CD8-positive, alpha-beta memory T cell (primary cell): ENCODE data around the gene KHSRP. TPM values are rescaled to one million over a fixed set of nuclear protein-coding genes. Genes with fewer than 3 reads are reported as not detected.

ENCODE experiments used
- CTCF ChIA-PET: fragments of 350-600 bp; sonication (Branson Sonifier 250); formaldehyde crosslinking; loops from one replicate; lab custom pipeline; 2021; ENCODE audit warnings: antibody characterized with exemption; lab: Charles Lee
- POLR2A ChIA-PET: fragments of 350-600 bp; sonication (Branson Sonifier 250); formaldehyde crosslinking; loops from one replicate; lab custom pipeline; 2021; ENCODE audit warnings: antibody characterized with exemption; lab: Charles Lee
- DNase-seq, 5 donors: peaks; one replicate each; pipeline versions ENCODE4 v3.0.0 to v3.0.0-alpha.2; 2020 to 2022; ENCODE audit warnings: mixed read lengths in 1 of 5
- H3K27ac ChIP-seq: one replicate; pipeline ENCODE4 v1.7.0; 2013; ENCODE audit warnings: low read depth, mild to moderate bottlenecking, low read length, moderate library complexity
- H3K27me3 ChIP-seq: 2 replicates; pipeline ENCODE4 v1.7.0; 2013; ENCODE audit warnings: low read length, mild to moderate bottlenecking; ENCODE audit not compliant: insufficient read depth, poor library complexity, severe bottlenecking
- H3K36me3 ChIP-seq: 2 replicates; pipeline ENCODE4 v1.7.0; 2013; ENCODE audit warnings: mild to moderate bottlenecking, low read length, moderate library complexity; ENCODE audit not compliant: insufficient read depth
- H3K4me1 ChIP-seq: 2 replicates; pipeline ENCODE4 v1.7.0; 2013; ENCODE audit warnings: mild to moderate bottlenecking, low read length, moderate library complexity; ENCODE audit not compliant: insufficient read depth
- H3K4me3 ChIP-seq: 2 replicates; pipeline ENCODE4 v1.7.0; 2013; ENCODE audit warnings: mild to moderate bottlenecking, low read length
- H3K9me3 ChIP-seq: 2 replicates; pipeline ENCODE4 v1.7.0; 2013; ENCODE audit warnings: mild to moderate bottlenecking, low read length
- H3K27ac Mint-ChIP-seq, 8 donors: one replicate each; pipeline ENCODE4 v1.8.0; 2020 to 2021; ENCODE audit warnings: mixed read lengths in 8 of 8, mild to moderate bottlenecking in 6 of 8, inconsistent platforms in 3 of 8, moderate library complexity in 3 of 8
- H3K27me3 Mint-ChIP-seq, 2 donors: one replicate each; pipeline ENCODE4 v1.8.0; 2020 to 2021; ENCODE audit warnings: mixed read lengths in 2 of 2, mild to moderate bottlenecking in 1 of 2, moderate library complexity in 1 of 2
- H3K36me3 Mint-ChIP-seq, 3 donors: one replicate each; pipeline ENCODE4 v1.8.0; 2020 to 2021; ENCODE audit warnings: mixed read lengths in 3 of 3, inconsistent platforms in 1 of 3, mild to moderate bottlenecking in 1 of 3
- H3K4me1 Mint-ChIP-seq, 3 donors: one replicate each; pipeline ENCODE4 v1.8.0; 2020 to 2021; ENCODE audit warnings: mixed read lengths in 3 of 3, inconsistent platforms in 1 of 3, mild to moderate bottlenecking in 1 of 3
- H3K4me3 Mint-ChIP-seq, 7 donors: one replicate each; pipeline ENCODE4 v1.8.0; 2020 to 2021; ENCODE audit warnings: mixed read lengths in 7 of 7, mild to moderate bottlenecking in 6 of 7, moderate library complexity in 4 of 7, inconsistent platforms in 2 of 7
- H3K9me3 Mint-ChIP-seq, 5 donors: one replicate each; pipeline ENCODE4 v1.8.0; 2020 to 2022; ENCODE audit warnings: mixed read lengths in 5 of 5, mild to moderate bottlenecking in 3 of 5, moderate library complexity in 2 of 5, inconsistent platforms in 1 of 5
- polyA plus RNA-seq: library from polyadenylated mRNA; unstranded; fragments of 300-500 nt; fragmentation: Illumina TruSeq; gene quantifications from one replicate; pipeline ENCODE4 v1.2.3, GENCODE V29; 2021
- total RNA-seq, 2 experiments: library from RNA; stranded (reverse); gene quantifications; one replicate each; pipeline ENCODE4 v1.2.3, GENCODE V29; 2021

Gene KHSRP
- total and polyA plus RNA-seq, 3 experiments from 2014 or later: 22.0 to 459 (median 456) TPM

DNA sequence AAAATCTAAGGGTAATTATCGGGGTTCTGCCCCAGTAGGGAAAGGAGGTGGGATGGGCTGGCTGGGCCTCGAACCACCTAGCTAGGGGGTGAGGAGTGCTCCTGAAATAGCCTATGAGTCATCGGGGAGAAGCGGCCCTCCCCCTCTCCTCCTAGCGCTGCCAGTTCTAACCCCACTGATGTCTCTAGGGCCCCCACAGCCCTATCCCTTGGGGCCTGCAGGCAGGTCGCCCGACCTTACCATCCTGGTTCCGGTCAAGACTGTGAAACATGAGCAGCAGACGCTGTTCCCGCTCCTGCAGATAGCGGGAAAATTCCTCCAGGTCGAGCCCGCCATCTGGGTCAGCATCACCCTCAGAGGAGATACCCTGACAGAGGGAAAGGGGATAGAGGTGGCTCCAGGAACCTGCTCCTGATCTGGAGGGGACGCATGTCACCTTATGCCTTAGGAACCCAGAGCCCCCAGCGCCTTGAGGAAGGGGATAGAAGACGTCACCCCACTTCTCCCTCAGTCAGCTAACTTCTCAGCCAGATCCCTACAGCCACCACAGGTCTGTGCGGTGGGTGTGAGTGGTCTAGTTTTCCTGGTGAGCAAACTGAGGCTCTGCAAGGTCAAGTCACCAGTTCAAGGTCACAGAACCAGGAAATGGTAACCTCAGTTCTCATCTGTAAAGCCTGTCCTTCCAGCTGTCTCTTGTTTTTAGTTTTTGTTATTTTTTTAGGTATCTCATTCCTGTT lies 33.5 kb upstream of the KHSRP start:
- Histone ChIP-seq H3K27me3 (no peaks in the 10 kb centered on the region), H3K4me3 (no peak overlapping the region), H3K36me3 (peaks cover 13% of the 10 kb centered on the region), H3K4me1 (peaks cover 4% of the 10 kb centered on the region), H3K9me3 (peaks cover 4% of the 10 kb centered on the region), H3K27ac (peak overlapping the region; percentile 65)
- Mint-ChIP-seq H3K36me3 (peaks cover 15 to 33% (median 26%) of the 10 kb centered on the region in 3 donors), H3K27me3 (no peaks in the 10 kb centered on the region), H3K27ac (peak overlapping the region in 5 of 8 donors; percentile 48 to 80 (median 64)), H3K4me3 (peak overlapping the region; percentile 84 to 93 (median 91)), H3K4me1 (peaks cover 11 to 22% (median 21%) of the 10 kb centered on the region in 3 donors), H3K9me3 (peaks cover 4 to 12% (median 8%) of the 10 kb centered on the region in 5 donors)
- CTCF ChIA-PET: no interaction called here
- POLR2A ChIA-PET: interaction anchor here (0.6 kb wide), 1 partner anchor 1204 kb away, joined by 4 read pairs; no protein-coding TSS in a partner anchor
- no peak for DNase-seq

DNA sequence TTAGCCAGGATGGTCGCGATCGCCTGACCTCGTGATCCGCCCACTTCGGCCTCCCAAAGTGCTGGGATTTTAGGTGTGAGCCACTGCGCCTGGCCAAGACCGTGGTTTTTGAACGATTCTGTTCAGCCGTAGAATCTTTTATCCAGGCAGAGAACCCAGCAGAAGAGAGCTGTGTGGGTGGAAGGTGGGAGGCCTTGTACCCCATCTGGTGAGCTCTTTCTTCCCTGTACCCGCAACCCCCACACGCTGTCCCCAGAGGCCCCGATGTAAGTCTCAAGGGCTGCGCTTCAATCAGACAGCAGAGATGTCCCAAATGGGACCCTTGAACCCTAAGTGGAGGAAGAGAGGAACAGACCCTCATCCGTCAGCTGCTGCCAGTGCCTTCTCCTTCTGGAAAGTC lies 31.3 kb upstream of the KHSRP start:
- Histone ChIP-seq H3K9me3 (peaks cover 4% of the 10 kb centered on the region), H3K4me3 (no peak overlapping the region), H3K27ac (no peak overlapping the region), H3K4me1 (peaks cover 4% of the 10 kb centered on the region), H3K36me3 (peaks cover 13% of the 10 kb centered on the region), H3K27me3 (no peaks in the 10 kb centered on the region)
- CTCF ChIA-PET: interaction anchor here (0.9 kb wide), 1 partner anchor 35 kb away, joined by 3 read pairs; no protein-coding TSS in a partner anchor
- Mint-ChIP-seq H3K9me3 (peaks cover 4 to 12% (median 8%) of the 10 kb centered on the region in 5 donors), H3K27ac (no peak overlapping the region), H3K4me3 (peak overlapping the region in 1 of 7 donors; percentile 61), H3K4me1 (peaks cover 11 to 22% (median 16%) of the 10 kb centered on the region in 3 donors), H3K36me3 (peaks cover 17 to 46% (median 33%) of the 10 kb centered on the region in 3 donors), H3K27me3 (no peaks in the 10 kb centered on the region)
- DNase-seq: no peak
- POLR2A ChIA-PET: no interaction called here

DNA sequence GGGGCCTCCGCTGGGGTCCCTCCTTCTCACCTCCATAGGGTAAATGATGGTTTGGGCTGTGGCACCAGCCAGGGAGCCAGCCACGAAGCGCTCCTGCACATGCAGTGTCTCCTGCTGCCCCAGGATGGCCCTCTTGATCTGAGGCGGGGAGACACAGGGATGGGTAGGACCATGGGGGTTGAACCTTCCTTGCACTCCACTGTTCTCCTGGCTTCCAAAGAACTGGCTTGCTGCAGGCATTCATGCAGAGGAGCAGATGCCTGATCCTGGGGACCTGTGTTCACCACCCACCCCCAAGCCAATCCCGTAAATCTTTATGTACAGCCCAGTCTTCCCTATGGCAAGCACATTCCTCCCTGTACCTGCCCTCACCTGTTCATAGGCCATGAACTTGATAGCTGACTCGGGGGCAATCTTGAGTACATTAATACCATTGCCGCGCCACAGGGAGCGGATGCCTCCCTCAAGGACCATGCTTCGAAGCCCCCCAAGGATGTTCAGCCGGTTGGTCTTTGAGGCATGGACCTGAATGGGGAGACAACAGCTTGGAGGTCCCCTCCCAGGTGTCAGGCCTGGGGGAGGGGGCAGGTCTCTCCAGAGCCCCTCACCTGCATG lies 29.4 kb upstream of the KHSRP start:
- H3K4me3 ChIP-seq: no peak overlapping the region
- peaks cover 13% of the 10 kb centered on the region for H3K36me3 ChIP-seq
- Mint-ChIP-seq H3K4me1 (peaks cover 6 to 12% (median 6%) of the 10 kb centered on the region in 3 donors), H3K27me3 (no peaks in the 10 kb centered on the region), H3K36me3 (peaks cover 16 to 43% (median 38%) of the 10 kb centered on the region in 3 donors), H3K27ac (no peak overlapping the region), H3K9me3 (peaks cover 4 to 12% (median 8%) of the 10 kb centered on the region in 5 donors), H3K4me3 (no peak overlapping the region)
- no peaks in the 10 kb centered on the region for H3K27me3 ChIP-seq
- H3K4me1 ChIP-seq: peaks cover 4% of the 10 kb centered on the region
- DNase-seq: no peak
- ChIA-PET POLR2A (no interaction called here), CTCF (no interaction called here)
- H3K27ac ChIP-seq: no peak overlapping the region
- peaks cover 4% of the 10 kb centered on the region for H3K9me3 ChIP-seq

DNA sequence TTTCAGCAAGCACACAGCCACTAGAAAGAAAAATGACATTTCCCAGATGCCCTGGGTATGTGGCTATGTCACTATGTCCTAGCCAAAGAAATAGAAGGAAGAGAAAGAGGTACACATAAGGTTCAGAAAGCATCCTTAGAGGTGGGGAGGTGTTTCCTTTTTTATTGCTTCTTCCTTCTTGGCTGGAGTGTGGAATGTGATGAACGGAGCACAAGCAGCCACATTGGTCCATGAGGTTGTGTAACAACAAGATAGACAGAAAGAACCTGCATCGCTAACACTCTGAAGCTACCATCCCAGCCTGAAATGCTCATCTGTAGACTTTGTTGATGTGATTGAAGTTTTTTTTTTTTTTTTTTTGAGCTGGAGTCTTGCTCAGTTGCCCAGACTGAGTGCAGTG lies 28.3 kb upstream of the KHSRP start:
- Histone ChIP-seq H3K27me3 (no peaks in the 10 kb centered on the region), H3K27ac (no peak overlapping the region), H3K4me3 (no peak overlapping the region), H3K9me3 (peaks cover 4% of the 10 kb centered on the region), H3K36me3 (peaks cover 13% of the 10 kb centered on the region), H3K4me1 (no peaks in the 10 kb centered on the region)
- DNase-seq: no peak
- Mint-ChIP-seq H3K4me1 (peaks cover 0 to under 1% (median 0%) of the 10 kb centered on the region in 3 donors), H3K27me3 (no peaks in the 10 kb centered on the region), H3K27ac (peak overlapping the region in 1 of 8 donors; percentile 54), H3K9me3 (peaks cover 4 to 12% (median 8%) of the 10 kb centered on the region in 5 donors), H3K36me3 (peaks cover 16 to 41% (median 38%) of the 10 kb centered on the region in 3 donors), H3K4me3 (peak overlapping the region in 1 of 7 donors; percentile 68)
- ChIA-PET CTCF (no interaction called here), POLR2A (no interaction called here)

DNA sequence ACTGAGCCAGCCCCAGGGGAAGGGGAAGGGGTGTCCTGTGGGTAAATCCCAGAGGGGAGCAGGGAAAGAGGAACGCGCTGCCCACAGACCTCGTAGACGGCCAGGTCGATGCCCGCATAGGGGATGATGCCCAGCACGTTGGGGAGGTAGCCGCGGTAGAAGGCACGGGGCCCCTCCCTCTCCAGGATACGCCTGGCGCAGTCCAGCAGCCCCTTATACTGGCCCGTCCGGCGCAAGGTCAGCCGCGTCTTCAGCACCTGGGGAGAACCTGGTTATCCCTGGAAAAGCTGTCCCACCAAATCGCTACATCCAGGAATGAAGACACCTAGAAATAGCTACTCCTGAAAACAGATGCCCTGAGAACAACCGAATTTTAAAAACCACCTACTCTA lies 27.6 kb upstream of the KHSRP start:
- H3K4me1 Mint-ChIP-seq: no peaks in the 10 kb centered on the region
- H3K9me3 Mint-ChIP-seq: peaks cover 4 to 12% (median 8%) of the 10 kb centered on the region in 5 donors
- no peak overlapping the region for H3K27ac ChIP-seq
- no peaks in the 10 kb centered on the region for H3K4me1 ChIP-seq
- ChIA-PET CTCF (no interaction called here), POLR2A (no interaction called here)
- H3K9me3 ChIP-seq: peaks cover 4% of the 10 kb centered on the region
- H3K27ac Mint-ChIP-seq: peak overlapping the region in 1 of 8 donors; percentile 50
- no peaks in the 10 kb centered on the region for H3K27me3 Mint-ChIP-seq
- H3K4me3 Mint-ChIP-seq: no peak overlapping the region
- no peak for DNase-seq
- no peak overlapping the region for H3K4me3 ChIP-seq
- H3K36me3 ChIP-seq: peaks cover 13% of the 10 kb centered on the region
- H3K36me3 Mint-ChIP-seq: peaks cover 16 to 40% (median 38%) of the 10 kb centered on the region in 3 donors
- H3K27me3 ChIP-seq: no peaks in the 10 kb centered on the region

DNA sequence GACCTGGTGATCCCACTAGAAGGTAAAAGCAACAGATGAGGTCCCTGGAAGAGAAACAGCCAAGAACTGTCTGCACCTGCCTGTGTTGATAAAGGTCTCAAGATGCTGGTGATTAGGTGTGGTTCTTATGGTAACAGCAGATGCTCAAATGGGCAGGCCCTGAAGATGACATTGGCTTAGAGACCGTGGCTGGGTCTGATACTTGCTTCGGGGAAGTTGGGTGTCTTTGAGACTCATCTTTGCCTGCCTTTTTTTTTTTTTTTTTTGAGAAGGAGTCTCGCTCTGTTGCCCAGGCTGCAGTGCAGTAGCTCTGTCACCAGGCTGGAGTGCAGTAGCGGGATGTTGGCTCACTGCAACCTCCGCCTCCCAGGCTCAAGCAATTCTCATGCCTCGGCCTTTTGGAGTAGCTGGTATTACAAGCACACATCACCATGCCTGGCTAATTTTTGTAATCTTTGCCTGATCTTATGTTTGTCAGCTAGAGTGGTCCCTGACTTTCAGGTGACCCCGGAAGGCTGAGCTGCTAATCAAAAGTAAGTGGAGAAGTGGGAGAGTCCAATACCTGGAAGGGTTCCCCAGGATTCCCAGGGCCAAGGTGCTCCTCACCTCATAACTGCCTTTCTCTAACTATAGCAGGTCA lies 27.1 kb upstream of the KHSRP start:
- Histone ChIP-seq H3K4me1 (no peaks in the 10 kb centered on the region), H3K27ac (no peak overlapping the region), H3K4me3 (no peak overlapping the region), H3K36me3 (peaks cover 13% of the 10 kb centered on the region), H3K9me3 (peaks cover 4% of the 10 kb centered on the region), H3K27me3 (no peaks in the 10 kb centered on the region)
- Mint-ChIP-seq H3K4me1 (no peaks in the 10 kb centered on the region), H3K36me3 (peaks cover 17 to 41% (median 38%) of the 10 kb centered on the region in 3 donors), H3K4me3 (no peak overlapping the region), H3K27me3 (no peaks in the 10 kb centered on the region), H3K27ac (peak overlapping the region in 1 of 8 donors; percentile 50), H3K9me3 (peaks cover 4 to 12% (median 8%) of the 10 kb centered on the region in 5 donors)
- ChIA-PET POLR2A (no interaction called here), CTCF (no interaction called here)
- DNase-seq: no peak

DNA sequence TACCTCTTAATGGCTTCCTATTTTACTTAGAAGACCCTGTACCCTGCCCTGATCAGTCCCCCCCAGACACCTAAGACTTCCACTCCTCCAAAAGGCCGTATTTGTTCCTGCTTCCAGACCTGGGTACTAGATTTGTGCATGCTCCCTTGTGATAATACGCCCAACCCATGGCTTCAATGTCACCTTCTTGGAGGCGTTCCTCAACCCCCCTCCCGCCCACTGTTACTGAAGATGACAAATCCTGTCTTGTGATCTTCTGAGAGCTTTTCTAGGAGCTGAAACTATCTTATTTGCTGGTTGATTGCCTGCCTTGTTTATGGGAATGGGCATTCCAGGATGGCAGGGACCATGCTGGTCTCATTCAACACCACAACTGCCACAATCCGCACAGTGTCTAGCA lies 25.6 kb upstream of the KHSRP start:
- H3K4me3 Mint-ChIP-seq: no peak overlapping the region
- H3K27ac ChIP-seq: no peak overlapping the region
- peaks cover 13% of the 10 kb centered on the region for H3K36me3 ChIP-seq
- H3K4me3 ChIP-seq: no peak overlapping the region
- POLR2A ChIA-PET: interaction anchor here (0.5 kb wide), 1 partner anchor 74 kb away, joined by 3 read pairs; no protein-coding TSS in a partner anchor
- CTCF ChIA-PET: no interaction called here
- H3K36me3 Mint-ChIP-seq: peaks cover 15 to 35% (median 28%) of the 10 kb centered on the region in 3 donors
- H3K27ac Mint-ChIP-seq: peak overlapping the region in 1 of 8 donors; percentile 52
- no peaks in the 10 kb centered on the region for H3K4me1 Mint-ChIP-seq
- peaks cover 4% of the 10 kb centered on the region for H3K9me3 ChIP-seq
- H3K4me1 ChIP-seq: no peaks in the 10 kb centered on the region
- DNase-seq: no peak
- H3K27me3 ChIP-seq: no peaks in the 10 kb centered on the region
- peaks cover 4 to 9% (median 5%) of the 10 kb centered on the region in 5 donors for H3K9me3 Mint-ChIP-seq
- H3K27me3 Mint-ChIP-seq: no peaks in the 10 kb centered on the region
